ENCODE measurements around the gene SFI1.

DNA sequence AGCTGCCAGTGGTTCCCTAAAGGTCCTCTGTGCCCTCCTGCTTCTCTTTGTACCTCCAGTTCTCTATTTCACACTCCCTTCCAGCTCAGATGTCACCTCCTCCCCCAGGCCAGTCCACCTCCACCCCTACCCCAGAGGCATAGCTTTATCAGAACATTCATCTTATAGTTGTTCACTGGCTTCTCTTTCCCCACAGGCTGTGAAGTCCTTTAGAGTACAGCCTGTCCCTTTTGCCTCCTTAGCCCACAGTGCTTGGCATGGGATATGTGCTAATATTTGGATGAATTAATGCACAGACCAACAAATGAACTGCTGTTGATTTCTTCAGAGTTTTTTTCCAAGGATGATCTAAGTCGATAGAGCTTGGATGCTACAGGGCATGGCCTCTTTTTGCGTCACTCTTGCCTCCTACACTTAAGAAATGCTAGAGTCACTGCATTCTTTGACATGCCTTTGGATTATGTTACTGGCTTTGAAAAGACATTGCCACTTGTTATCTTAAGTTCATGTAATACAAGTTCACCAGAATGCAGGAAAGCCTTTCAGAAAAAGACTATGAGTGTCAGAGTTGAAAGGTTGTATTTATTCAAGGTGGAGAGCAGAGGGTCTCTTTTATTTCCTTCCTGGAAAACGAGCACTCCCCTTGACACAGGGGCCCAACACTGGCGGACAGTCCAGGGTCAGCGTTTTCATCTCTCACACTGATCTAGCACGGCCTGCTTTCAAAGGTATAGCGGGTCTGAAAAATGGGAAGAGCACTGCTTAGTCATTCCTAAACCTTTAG, 90.0 kb downstream of the SFI1 start:
- TF ChIP-seq POLR2AphosphoS5 (IDR thresholded peaks at IDR 0.05) (peak in 1 of 3 donors; percentile 37), POLR2A (IDR thresholded peaks at IDR 0.05) (no peak)
